ENCODE measurements around the gene OR5K1. TPM values are rescaled to one million over a fixed set of nuclear protein-coding genes. Genes with fewer than 3 reads are reported as not detected.

OR5K1 gene
- total RNA-seq, 4 donors from 2014 or later, result not detected

DNA sequence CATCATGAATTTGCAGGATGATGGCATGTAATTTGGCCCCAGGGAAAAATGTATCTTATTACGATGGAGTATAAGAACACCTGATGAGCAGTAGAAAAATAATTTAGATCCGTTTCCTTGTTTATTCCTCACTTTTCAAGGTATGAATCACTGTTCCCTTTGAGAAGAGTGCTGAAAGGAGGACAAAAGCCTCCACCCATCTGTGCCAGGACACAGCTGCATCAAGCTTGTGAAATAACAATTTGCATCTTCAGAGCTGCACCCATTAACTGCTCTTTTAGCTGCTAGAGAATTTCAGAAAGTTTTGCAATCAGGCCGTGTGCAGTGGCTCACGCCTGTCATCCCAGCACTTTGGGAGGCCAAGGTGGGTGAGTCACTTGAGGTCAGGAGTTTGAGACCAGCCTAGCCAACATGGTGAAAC lies 50.1 kb downstream of the OR5K1 start:
- Histone ChIP-seq H3K36me3 (peaks cover 0 to 81% of the 10 kb centered on the region in 2 donors), H3K9me3 (no peaks in the 10 kb centered on the region), H3K4me3 (no peak overlapping the region), H3K27me3 (no peaks in the 10 kb centered on the region), H3K27ac (no peak overlapping the region), H3K4me1 (no peaks in the 10 kb centered on the region)
- peak; percentile 91 for ATAC-seq
- TF ChIP-seq POLR2A (IDR thresholded peaks at IDR 0.05) (no peak), POLR2AphosphoS5 (IDR thresholded peaks at IDR 0.05) (peak; percentile 60)
- WGBS, 2 donors (ENCODE audit: low coverage in 1 of 2), result 74 to 82% methylated on average over 4 of the region's 4 CpGs

DNA sequence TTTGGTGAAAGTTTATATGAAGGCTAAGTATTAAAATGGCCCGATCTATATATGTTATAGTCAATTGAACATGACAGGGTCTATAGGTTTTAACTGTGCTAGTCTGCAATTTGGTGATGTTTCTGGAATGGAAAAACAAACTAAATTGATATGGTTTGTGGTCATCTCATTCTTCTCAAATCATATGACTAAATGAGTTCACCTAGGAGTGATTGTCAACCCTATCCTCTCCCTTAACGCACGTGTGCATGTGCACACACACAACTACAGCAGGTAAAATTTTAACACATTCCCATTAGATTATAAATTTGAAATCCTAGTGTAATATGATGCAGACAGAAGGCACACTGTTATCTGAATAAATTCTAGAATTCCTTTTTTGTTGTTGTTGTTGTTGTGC lies 50.7 kb downstream of the OR5K1 start:
- Histone ChIP-seq H3K9me3 (no peaks in the 10 kb centered on the region), H3K27me3 (no peaks in the 10 kb centered on the region), H3K36me3 (peaks cover 0 to 88% of the 10 kb centered on the region in 2 donors), H3K27ac (no peak overlapping the region), H3K4me1 (peaks cover 0 to 4% (median 0%) of the 10 kb centered on the region in 3 donors), H3K4me3 (no peak overlapping the region)
- 98 to 100% methylated on average over 3 of the region's 3 CpGs for WGBS, 2 donors (ENCODE audit: low coverage in 1 of 2)
- TF ChIP-seq, protein P1, sequence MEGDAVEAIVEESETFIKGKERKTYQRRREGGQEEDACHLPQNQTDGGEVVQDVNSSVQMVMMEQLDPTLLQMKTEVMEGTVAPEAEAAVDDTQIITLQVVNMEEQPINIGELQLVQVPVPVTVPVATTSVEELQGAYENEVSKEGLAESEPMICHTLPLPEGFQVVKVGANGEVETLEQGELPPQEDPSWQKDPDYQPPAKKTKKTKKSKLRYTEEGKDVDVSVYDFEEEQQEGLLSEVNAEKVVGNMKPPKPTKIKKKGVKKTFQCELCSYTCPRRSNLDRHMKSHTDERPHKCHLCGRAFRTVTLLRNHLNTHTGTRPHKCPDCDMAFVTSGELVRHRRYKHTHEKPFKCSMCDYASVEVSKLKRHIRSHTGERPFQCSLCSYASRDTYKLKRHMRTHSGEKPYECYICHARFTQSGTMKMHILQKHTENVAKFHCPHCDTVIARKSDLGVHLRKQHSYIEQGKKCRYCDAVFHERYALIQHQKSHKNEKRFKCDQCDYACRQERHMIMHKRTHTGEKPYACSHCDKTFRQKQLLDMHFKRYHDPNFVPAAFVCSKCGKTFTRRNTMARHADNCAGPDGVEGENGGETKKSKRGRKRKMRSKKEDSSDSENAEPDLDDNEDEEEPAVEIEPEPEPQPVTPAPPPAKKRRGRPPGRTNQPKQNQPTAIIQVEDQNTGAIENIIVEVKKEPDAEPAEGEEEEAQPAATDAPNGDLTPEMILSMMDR (IDR thresholded peaks at IDR 0.05), result no peak
- TF ChIP-seq POLR2A (IDR thresholded peaks at IDR 0.05), result no peak
- no peak for TF ChIP-seq POLR2AphosphoS5 (IDR thresholded peaks at IDR 0.05)
- TF ChIP-seq EP300 (IDR thresholded peaks at IDR 0.05), result no peak
- ATAC-seq, result no peak

DNA sequence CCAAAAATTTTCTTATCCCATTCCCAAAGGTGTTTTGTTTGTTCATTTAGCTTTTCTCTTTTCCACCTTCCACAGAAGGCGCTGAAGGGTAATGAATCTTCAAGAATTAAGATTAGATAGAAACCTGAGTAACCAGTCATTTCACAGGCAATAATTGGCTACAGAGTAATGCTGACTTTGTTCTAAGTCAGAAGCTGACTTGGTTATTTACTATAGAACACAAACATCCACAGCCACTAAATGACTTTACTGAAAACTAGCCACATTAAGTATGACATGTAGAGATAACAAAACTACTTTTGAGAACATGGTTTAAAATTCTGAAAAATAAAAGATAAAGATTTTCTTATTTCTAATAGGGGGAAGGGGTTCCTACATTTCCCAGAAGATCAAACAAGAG lies 51.9 kb downstream of the OR5K1 start:
- Histone ChIP-seq H3K27me3 (no peaks in the 10 kb centered on the region), H3K4me1 (peaks cover 0 to 14% (median 0%) of the 10 kb centered on the region in 3 donors), H3K36me3 (peaks cover 1 to 87% of the 10 kb centered on the region in 2 donors), H3K9me3 (no peaks in the 10 kb centered on the region), H3K27ac (no peak overlapping the region), H3K4me3 (no peak overlapping the region)
- WGBS, 2 donors (ENCODE audit: low coverage in 1 of 2), result 81 to 92% methylated on average over 1 of the region's 1 CpG
- TF ChIP-seq POLR2A (IDR thresholded peaks at IDR 0.05), result no peak
- no peak for TF ChIP-seq POLR2AphosphoS5 (IDR thresholded peaks at IDR 0.05)
- TF ChIP-seq, protein P1 (IDR thresholded peaks at IDR 0.05), result no peak
- no peak for TF ChIP-seq EP300 (IDR thresholded peaks at IDR 0.05)
- ATAC-seq, result no peak

DNA sequence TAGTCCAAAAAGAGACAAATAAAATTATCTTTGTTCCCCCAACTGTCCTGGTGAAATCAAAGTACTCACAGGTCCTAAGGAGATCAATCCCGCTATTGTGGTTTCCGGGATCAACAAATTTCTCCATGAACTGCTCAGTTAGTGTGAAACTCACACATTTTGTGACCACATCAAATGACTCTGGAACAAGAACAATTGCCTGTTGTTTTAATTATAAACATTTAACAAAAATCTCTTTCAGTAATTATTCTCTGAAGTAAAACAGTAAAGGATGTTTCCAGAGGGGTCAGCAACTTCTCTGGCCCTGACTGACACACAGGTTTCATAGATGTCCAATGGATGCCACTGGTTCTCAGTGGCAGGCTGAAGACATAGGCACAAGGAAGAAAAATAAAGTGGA lies 55.8 kb downstream of the OR5K1 start:
- Histone ChIP-seq H3K4me3 (no peak overlapping the region), H3K27ac (no peak overlapping the region), H3K9me3 (no peaks in the 10 kb centered on the region), H3K36me3 (peaks cover 3 to 60% of the 10 kb centered on the region in 2 donors), H3K27me3 (no peaks in the 10 kb centered on the region), H3K4me1 (peaks cover 0 to 34% (median 6%) of the 10 kb centered on the region in 3 donors)
- WGBS, 2 donors (ENCODE audit: low coverage in 1 of 2), result 90 to 94% methylated on average over 2 of the region's 2 CpGs
- ATAC-seq, result no peak
- TF ChIP-seq POLR2A (IDR thresholded peaks at IDR 0.05), result no peak
- TF ChIP-seq, protein P1 (IDR thresholded peaks at IDR 0.05), result no peak
- no peak for TF ChIP-seq EP300 (IDR thresholded peaks at IDR 0.05)
- no peak for TF ChIP-seq POLR2AphosphoS5 (IDR thresholded peaks at IDR 0.05)

DNA sequence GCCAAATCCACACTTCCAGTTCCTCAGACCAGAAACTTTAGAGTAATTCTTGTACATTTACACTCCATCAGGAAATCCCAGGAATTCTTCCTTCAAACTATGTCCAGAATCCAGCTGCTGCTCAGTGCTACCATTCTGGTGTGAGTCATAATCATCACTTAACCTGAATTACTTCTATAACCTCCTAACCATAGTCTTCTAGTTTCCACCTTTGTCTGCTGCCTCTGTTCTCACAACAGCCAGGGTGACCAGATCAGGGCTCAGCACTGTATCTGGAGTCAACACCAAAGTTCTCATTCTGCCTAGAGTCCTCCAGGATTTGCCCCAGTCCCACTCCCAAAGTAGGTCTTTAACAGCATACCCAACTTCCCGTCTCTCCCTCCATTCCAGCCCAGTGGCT lies 56.4 kb downstream of the OR5K1 start:
- 91 to 95% methylated on average over 1 of the region's 1 CpG for WGBS, 2 donors (ENCODE audit: low coverage in 1 of 2)
- Histone ChIP-seq H3K4me1 (peaks cover 0 to 34% (median 6%) of the 10 kb centered on the region in 3 donors), H3K4me3 (no peak overlapping the region), H3K9me3 (no peaks in the 10 kb centered on the region), H3K27ac (no peak overlapping the region), H3K27me3 (no peaks in the 10 kb centered on the region), H3K36me3 (peaks cover 3 to 55% of the 10 kb centered on the region in 2 donors)
- no peak for TF ChIP-seq POLR2AphosphoS5 (IDR thresholded peaks at IDR 0.05)
- TF ChIP-seq, protein P1 (IDR thresholded peaks at IDR 0.05), result no peak
- TF ChIP-seq POLR2A (IDR thresholded peaks at IDR 0.05), result no peak
- no peak for TF ChIP-seq EP300 (IDR thresholded peaks at IDR 0.05)
- ATAC-seq, result no peak

Measured in gastroesophageal sphincter (tissue), 4 donors.